H1 (cell line): ENCODE results near the gene DLEC1. TPM values are rescaled to one million over a fixed set of nuclear protein-coding genes. Genes with fewer than 3 reads are reported as not detected.

Source experiments
- CTCF ChIA-PET: fragments of 300-600 bp; sonication (Branson Sonifier 250); formaldehyde crosslinking; loops from one replicate; lab custom pipeline; 2021; ENCODE audit not compliant: partially characterized antibody; lab: Charles Lee
- POLR2A ChIA-PET: fragments of 300-600 bp; sonication (Branson Sonifier 250); formaldehyde crosslinking; loops from one replicate; lab custom pipeline; 2021; ENCODE audit warnings: inconsistent platforms; ENCODE audit not compliant: partially characterized antibody; lab: Charles Lee
- DNase-seq, 2 experiments: peaks; one replicate each; pipeline versions ENCODE4 v3.0.0 to v3.0.0-alpha.2; 2010 to 2022; ENCODE audit warnings: low spot score in 2 of 2, low read depth in 1 of 2, mixed read lengths in 1 of 2
- FAIRE-seq: peaks from 2 replicates; lab custom pipeline; 2011; peaks lifted over from hg19 to GRCh38; lab: Jason Lieb, UNC
- H2AFZ ChIP-seq: 2 replicates; pipeline ENCODE4 v1.8.1; 2012; ENCODE audit warnings: low read length, inconsistent platforms
- H2AK5ac ChIP-seq: 2 replicates; pipeline ENCODE4 v1.6.1; 2013; ENCODE audit warnings: low read depth, low read length
- H2BK120ac ChIP-seq: replicated peaks from 2 replicates; pipeline ENCODE3; 2013; ENCODE audit warnings: low read depth, low read length, inconsistent platforms
- H2BK12ac ChIP-seq: 2 replicates; pipeline ENCODE4 v1.6.1; 2013; ENCODE audit warnings: low read depth, low read length
- H2BK15ac ChIP-seq: 2 replicates; pipeline ENCODE4 v1.6.1; 2013; ENCODE audit warnings: low read length
- H2BK20ac ChIP-seq: 2 replicates; pipeline ENCODE4 v1.6.1; 2013; ENCODE audit warnings: low read length
- H2BK5ac ChIP-seq: 2 replicates; pipeline ENCODE4 v1.6.1; 2013; ENCODE audit warnings: low read depth, low read length
- H3K14ac ChIP-seq: 2 replicates; pipeline ENCODE4 v1.6.1; 2013; ENCODE audit warnings: inconsistent platforms; ENCODE audit not compliant: insufficient read length
- H3K18ac ChIP-seq: 2 replicates; pipeline ENCODE4 v1.6.1; 2013; ENCODE audit warnings: low read length; ENCODE audit errors: extremely low read depth
- H3K23ac ChIP-seq: 2 replicates; pipeline ENCODE4 v1.6.1; 2013; ENCODE audit warnings: inconsistent platforms; ENCODE audit not compliant: insufficient read length
- H3K23me2 ChIP-seq: 2 replicates; pipeline ENCODE4 v1.6.1; 2013; ENCODE audit warnings: low read depth, low read length
- H3K27ac ChIP-seq: 2 replicates; pipeline ENCODE4 v1.6.1; 2011; ENCODE audit warnings: low read depth, low read length, inconsistent platforms
- H3K27me3 ChIP-seq, 4 experiments: replicated peaks in 1 of 4; 1 replicate in 1 of 4; 2 replicates in 3 of 4; pipeline versions ENCODE4 v1.6.1 to v1.8.1; 2011 to 2013; ENCODE audit warnings: low read length in 3 of 4, mild to moderate bottlenecking in 3 of 4, inconsistent platforms in 2 of 4, mixed read lengths in 2 of 4, moderate library complexity in 1 of 4; ENCODE audit not compliant: control insufficient read depth in 3 of 4, insufficient read depth in 3 of 4; ENCODE audit errors: extremely low read depth in 1 of 4
- H3K36me3 ChIP-seq, 4 experiments: 2 replicates each; pipeline versions ENCODE4 v1.6.1 to v1.8.1; 2011 to 2013; ENCODE audit warnings: mild to moderate bottlenecking in 4 of 4, low read length in 3 of 4, moderate library complexity in 2 of 4, control low read depth in 1 of 4, inconsistent platforms in 1 of 4; ENCODE audit not compliant: insufficient read depth in 4 of 4, control insufficient read depth in 2 of 4
- H3K4ac ChIP-seq: replicated peaks from 2 replicates; pipeline ENCODE3; 2013; ENCODE audit warnings: low read length, low read depth, mixed read lengths, inconsistent platforms; ENCODE audit not compliant: insufficient read length
- H3K4me1 ChIP-seq, 4 experiments: replicated peaks in 1 of 4; 1 replicate in 1 of 4; 2 replicates in 3 of 4; pipeline versions ENCODE4 v1.6.1 to v1.8.1; 2011 to 2013; ENCODE audit warnings: low read length in 3 of 4, inconsistent platforms in 2 of 4, mixed read lengths in 1 of 4; ENCODE audit not compliant: insufficient read depth in 4 of 4, control insufficient read depth in 3 of 4
- H3K4me2 ChIP-seq, 2 experiments: 2 replicates each; pipeline versions ENCODE4 v1.6.1 to v1.8.1; 2011 to 2013; ENCODE audit warnings: low read depth in 2 of 2, low read length in 2 of 2, control low read depth in 1 of 2, inconsistent platforms in 1 of 2, mild to moderate bottlenecking in 1 of 2; ENCODE audit not compliant: insufficient read depth in 1 of 2
- H3K4me3 ChIP-seq, 4 experiments: fragments of 200-600, 300-600 bp in 1 of 4; sonication (generic), shearing (Covaris generic), sonication (Bioruptor Twin) in 1 of 4; 2 replicates each; pipeline versions ENCODE4 v1.5.1 to v1.8.1; 2011 to 2016; ENCODE audit warnings: low read length in 4 of 4, low read depth in 3 of 4, control low read depth in 2 of 4, inconsistent platforms in 2 of 4, mild to moderate bottlenecking in 2 of 4, mixed read lengths in 1 of 4, moderate library complexity in 1 of 4; ENCODE audit not compliant: insufficient read depth in 2 of 4; ENCODE audit errors: extremely low read depth in 1 of 4
- H3K56ac ChIP-seq: replicated peaks from 2 replicates; pipeline ENCODE3; 2013; ENCODE audit warnings: low read depth, mild to moderate bottlenecking, mixed read lengths, low read length, inconsistent platforms; ENCODE audit not compliant: insufficient read length
- H3K79me1 ChIP-seq: 2 replicates; pipeline ENCODE4 v1.6.1; 2013; ENCODE audit warnings: low read depth, low read length, control low read depth
- H3K79me2 ChIP-seq, 2 experiments: 2 replicates each; pipeline versions ENCODE4 v1.6.1 to v1.8.1; 2012 to 2013; ENCODE audit warnings: low read length in 2 of 2, mild to moderate bottlenecking in 2 of 2, inconsistent platforms in 1 of 2; ENCODE audit not compliant: insufficient read depth in 2 of 2, control insufficient read depth in 1 of 2
- H3K9ac ChIP-seq, 4 experiments: replicated peaks in 1 of 4; 1 replicate in 1 of 4; 2 replicates in 3 of 4; pipeline versions ENCODE4 v1.6.1 to v1.8.1; 2011 to 2013; ENCODE audit warnings: low read depth in 3 of 4, low read length in 3 of 4, control low read depth in 2 of 4, mild to moderate bottlenecking in 2 of 4, moderate library complexity in 2 of 4, inconsistent platforms in 1 of 4; ENCODE audit errors: extremely low read depth in 1 of 4
- H3K9me3 ChIP-seq, 2 experiments: 2 replicates each; pipeline versions ENCODE4 v1.6.1 to v1.8.1; 2012 to 2013; ENCODE audit warnings: mild to moderate bottlenecking in 2 of 2, moderate library complexity in 2 of 2, control low read depth in 1 of 2, inconsistent platforms in 1 of 2, low read depth in 1 of 2, low read length in 1 of 2, mixed read lengths in 1 of 2; ENCODE audit not compliant: insufficient read depth in 2 of 2
- H4K20me1 ChIP-seq, 2 experiments: replicated peaks in 1 of 2; 2 replicates each; pipeline versions ENCODE3 to v1.8.1; 2011 to 2013; ENCODE audit warnings: inconsistent platforms in 2 of 2, low read length in 2 of 2, mild to moderate bottlenecking in 1 of 2; ENCODE audit not compliant: insufficient read depth in 2 of 2, control insufficient read depth in 1 of 2
- H4K5ac ChIP-seq: 2 replicates; pipeline ENCODE4 v1.6.1; 2013; ENCODE audit warnings: low read length, low read depth, mixed read lengths, inconsistent platforms; ENCODE audit not compliant: insufficient read length
- H4K8ac ChIP-seq: 2 replicates; pipeline ENCODE4 v1.8.0; 2013; ENCODE audit warnings: mild to moderate bottlenecking, moderate library complexity, low read length, inconsistent platforms; ENCODE audit not compliant: insufficient read depth; ENCODE audit errors: extremely low read depth
- H4K91ac ChIP-seq: replicated peaks from 2 replicates; pipeline ENCODE3; 2013; ENCODE audit warnings: low read length, mixed read lengths, inconsistent platforms; ENCODE audit not compliant: insufficient read length
- CHD1 ChIP-seq: IDR thresholded peaks from 2 replicates; pipeline ENCODE4 v1.6.1; 2012; ENCODE audit warnings: low read depth, low read length, improper control_type of control experiment
- POU5F1 ChIP-seq: IDR thresholded peaks from 2 replicates; pipeline ENCODE4 v1.6.1; 2011; ENCODE audit warnings: low read depth, mild to moderate bottlenecking, low read length, moderate library complexity
- RNF2 ChIP-seq: fragments of 200-900, 300-1000 bp; sonication (generic); IDR thresholded peaks from 2 replicates; pipeline ENCODE4 v1.7.1; 2016; ENCODE audit warnings: borderline replicate concordance, low read depth, mild to moderate bottlenecking, antibody characterized with exemption, low read length; ENCODE audit not compliant: poor library complexity, severe bottlenecking; ENCODE audit errors: missing control alignments
- TAF1 ChIP-seq: IDR thresholded peaks from 2 replicates; pipeline ENCODE4 v1.6.1; 2011; ENCODE audit warnings: mild to moderate bottlenecking, low read depth, low read length
- WGBS, 2 experiments: shearing (Covaris generic) in 1 of 2; methylation state at CpG; one replicate each; pipeline versions ENCODE4 v1.1.6 to v1.1.7; 2013 to 2015; ENCODE audit warnings: low lambda C conversion rate in 2 of 2, mixed read lengths in 2 of 2, inconsistent platforms in 1 of 2, low coverage in 1 of 2, missing lambda C conversion rate in 1 of 2; ENCODE audit not compliant: insufficient replicate concordance in 2 of 2, insufficient coverage in 1 of 2, insufficient read length in 1 of 2; ENCODE audit errors: extremely low coverage in 1 of 2, missing lambda C conversion rate in 1 of 2; 5-methylcytosine and 5-hydroxymethylcytosine counted together
- polyA plus RNA-seq, 7 experiments: library from polyadenylated mRNA; depleted of rRNA in 3 of 7; stranded (reverse) in 5 of 7; unstranded in 2 of 7; fragments of >200 nt in 5 of 7; fragments of 200-250 nt in 2 of 7; gene quantifications; 1 replicate in 5 of 7; 2 replicates in 1 of 7; 4 replicates in 1 of 7; pipeline versions ENCODE4 v1.2.1 to v1.2.3, GENCODE V29; 2011 to 2013; ENCODE audit warnings: missing spikeins in 2 of 7, mixed read lengths in 2 of 7
- total RNA-seq: library from RNA; stranded (reverse); fragmentation: NEBNext Ultra II Directional; extraction: Animal tissue kit (Norgen Biotek cat#: 25700); gene quantifications from 2 replicates; pipeline ENCODE4 v1.2.1, GENCODE V29; 2021

DLEC1 gene
- total and polyA plus RNA-seq, 2 of the 8 experiments (the other 6 are each of a cell fraction or from before 2014, with no cell fraction given) = 0.26 to 0.76 TPM

GRCh38 chr3:38148311-38148882 lies 109.4 kb downstream of the DLEC1 start:
- Histone ChIP-seq H4K5ac (no peak overlapping the region), H3K23me2 (no peaks in the 10 kb centered on the region), H3K18ac (no peak overlapping the region), H2AFZ (no peak overlapping the region), H2AK5ac (no peak overlapping the region), H4K20me1 (no peaks in the 10 kb centered on the region), H3K23ac (no peak overlapping the region), H2BK5ac (no peak overlapping the region), H2BK12ac (no peak overlapping the region), H4K91ac (no peak overlapping the region), H3K9me3 (no peaks in the 10 kb centered on the region), H3K56ac (no peak overlapping the region), H3K4me2 (no peak overlapping the region), H3K27ac (no peak overlapping the region), H3K14ac (no peak overlapping the region), H3K4me1 (no peaks in the 10 kb centered on the region), H3K79me1 (no peaks in the 10 kb centered on the region), H2BK120ac (no peak overlapping the region), H3K4ac (no peak overlapping the region), H2BK20ac (no peak overlapping the region), H3K9ac (no peak overlapping the region), H3K4me3 (no peak overlapping the region), H4K8ac (no peak overlapping the region), H2BK15ac (no peak overlapping the region), H3K36me3 (no peaks in the 10 kb centered on the region), H3K79me2 (no peaks in the 10 kb centered on the region), H3K27me3 (no peaks in the 10 kb centered on the region)
- no peak for TF ChIP-seq POU5F1
- TF ChIP-seq CHD1 = no peak
- TF ChIP-seq TAF1 = no peak
- no peak for TF ChIP-seq RNF2
- FAIRE-seq (no peak), DNase-seq (no peak)
- WGBS, 2 experiments = 94% methylated on average over 3 of the region's 5 CpGs; no CpG with 5 or more reads in 1 of the 2 experiments
- ChIA-PET POLR2A (interaction anchor here (0.7 to 1.1 kb wide), 2 partner anchors 8 to 9 kb away, joined by 3 read pairs; no protein-coding TSS in a partner anchor), CTCF (interaction anchor here (0.6 to 10.9 kb wide), 4 partner anchors 8 to 1002 kb away, joined by 3 to 52 read pairs (median 4); partner anchors contain the start of genes ACAA1 and MYD88)
